GM19324 (cell line): Measurements from ENCODE around the gene RGS4.
"Not testable (repeated sequence)": the region's sequence is repeated elsewhere in the genome, so short reads cannot be mapped to it uniquely, and the experiment has no call there.

Experiments used
- ATAC-seq: cut with Tn5 transposase; IDR thresholded peaks from one replicate; pipeline ENCODE4 v1.9.1; 2021; ENCODE audit warnings: mild to moderate bottlenecking, moderate library complexity; ENCODE audit not compliant: unreplicated experiment, low FRiP score

Gene RGS4

DNA sequence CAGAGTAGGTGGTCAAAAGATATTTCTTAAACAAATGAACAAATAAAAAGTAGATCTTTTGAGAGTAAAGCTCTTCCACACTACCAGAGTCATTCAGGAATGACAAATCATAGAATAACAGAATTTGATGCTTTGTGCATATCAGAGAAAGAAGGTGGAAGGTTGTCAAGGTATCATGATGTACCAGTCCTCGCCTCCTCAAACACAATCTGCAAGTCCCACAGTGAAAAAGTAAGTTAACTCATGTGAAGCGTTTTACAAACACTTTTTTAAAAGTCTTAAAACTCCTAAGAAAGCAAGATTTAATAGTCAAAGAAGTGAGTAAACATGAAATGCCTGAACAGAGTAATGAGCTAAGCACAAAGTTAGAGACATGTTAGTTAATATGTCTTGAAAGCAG is 2.5 kb upstream of the RGS4 start:
- ATAC-seq, result no peak

DNA sequence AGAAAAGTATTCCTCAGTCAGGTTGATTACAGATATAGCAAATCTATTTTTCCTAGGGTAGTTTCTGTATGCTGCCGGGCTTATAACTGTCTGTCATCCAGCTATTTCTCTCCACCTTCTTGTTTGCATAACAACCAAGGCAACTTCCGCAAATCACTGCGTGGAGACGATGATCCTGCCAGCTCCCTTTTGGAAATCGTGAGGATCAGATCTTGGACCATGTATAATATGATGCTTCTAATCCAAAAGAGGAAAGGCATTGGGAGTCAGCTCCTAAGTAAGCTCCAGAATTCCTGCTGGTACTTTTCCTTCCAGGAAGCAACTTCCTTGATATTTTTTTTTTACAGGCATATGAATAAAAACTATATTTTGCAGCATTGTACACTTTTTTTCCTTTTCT is 445 bp upstream of the RGS4 start:
- ATAC-seq, result no peak

DNA sequence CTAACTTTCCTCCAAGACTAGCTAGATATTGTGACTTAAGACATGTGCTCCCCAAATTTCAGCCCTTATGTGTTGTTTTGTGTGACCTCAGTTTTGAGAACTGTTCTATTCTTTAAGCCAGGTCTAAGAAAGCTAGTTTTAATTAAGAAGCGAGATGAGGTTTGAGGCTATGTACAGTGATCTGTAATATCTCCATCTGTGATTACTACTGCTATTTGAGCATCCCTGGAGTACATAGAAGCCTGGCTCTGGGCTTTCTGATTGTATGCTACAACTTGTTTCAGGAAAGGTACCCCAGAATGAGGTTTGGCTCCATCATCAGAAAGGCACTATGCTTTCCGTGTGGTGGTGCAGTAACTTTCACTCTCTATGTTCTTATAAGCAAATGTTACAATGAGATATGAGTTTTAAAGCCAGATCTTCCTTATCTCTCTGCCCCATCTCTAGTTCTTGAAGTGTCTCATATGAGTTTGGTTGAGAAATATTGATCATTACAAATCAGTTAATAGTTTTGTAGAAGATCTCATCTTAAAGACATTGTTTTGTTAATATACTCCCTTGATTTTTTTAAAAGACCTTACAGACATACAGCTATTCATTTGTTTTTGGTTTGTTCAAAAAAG is 605 bp downstream of the RGS4 start:
- no peak for ATAC-seq

DNA sequence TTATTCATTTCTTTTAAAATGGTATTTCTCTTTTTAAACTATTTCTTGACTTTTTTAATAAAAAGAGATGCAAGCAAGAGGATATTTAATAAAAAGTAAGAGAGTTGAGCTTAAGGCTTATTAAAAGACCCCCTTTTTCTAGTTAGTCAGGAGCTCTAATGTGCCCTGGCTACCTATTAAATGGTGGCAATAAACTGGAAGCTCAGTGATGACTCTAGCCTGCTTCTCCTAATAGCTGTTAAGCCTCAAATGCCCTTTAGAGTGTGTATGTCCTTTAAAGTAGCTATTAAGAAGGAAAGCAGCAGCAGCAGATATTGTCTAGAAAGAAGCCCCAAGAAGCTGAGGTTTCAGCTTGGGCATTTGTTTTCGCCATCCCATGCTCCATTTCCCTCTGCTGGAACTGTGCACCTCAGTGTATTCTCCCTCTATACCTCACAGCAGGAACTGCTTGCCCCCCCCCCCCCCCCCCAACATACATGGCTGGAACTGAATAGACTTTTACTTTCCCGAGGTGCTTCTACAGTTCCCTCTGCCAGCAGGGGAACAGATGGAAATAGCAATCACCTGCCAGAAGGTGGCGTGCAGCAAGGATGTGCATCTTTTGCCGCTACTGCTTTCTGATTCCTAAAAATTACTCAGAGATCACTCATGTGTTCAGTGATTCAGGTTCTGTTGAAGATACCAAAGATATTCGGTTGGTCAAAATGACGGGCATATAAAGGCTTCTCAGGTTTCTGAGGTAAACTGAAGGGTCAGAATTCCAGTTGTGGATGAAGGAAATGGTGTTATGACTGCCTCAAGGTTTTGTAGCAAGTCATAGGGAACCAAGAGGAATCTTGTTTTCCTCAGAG is 2.5 kb downstream of the RGS4 start:
- ATAC-seq, result no peak

DNA sequence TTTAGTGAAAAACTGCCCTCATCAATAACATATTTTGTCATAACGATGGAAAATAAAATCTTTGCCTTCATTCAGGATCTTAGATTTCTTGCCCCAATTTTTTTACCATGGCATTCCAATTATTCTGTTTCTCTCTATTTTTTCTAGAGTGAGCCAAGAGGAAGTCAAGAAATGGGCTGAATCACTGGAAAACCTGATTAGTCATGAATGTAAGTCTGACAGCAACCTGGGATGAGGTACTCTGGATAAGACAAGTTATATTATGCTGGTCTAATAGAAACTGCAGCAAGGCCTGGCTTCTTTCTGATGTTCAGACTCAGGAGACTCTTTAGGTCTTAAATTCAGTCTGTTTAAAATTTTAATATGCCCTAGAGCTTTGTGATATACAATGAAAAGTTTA is 3.5 kb downstream of the RGS4 start:
- no peak for ATAC-seq

DNA sequence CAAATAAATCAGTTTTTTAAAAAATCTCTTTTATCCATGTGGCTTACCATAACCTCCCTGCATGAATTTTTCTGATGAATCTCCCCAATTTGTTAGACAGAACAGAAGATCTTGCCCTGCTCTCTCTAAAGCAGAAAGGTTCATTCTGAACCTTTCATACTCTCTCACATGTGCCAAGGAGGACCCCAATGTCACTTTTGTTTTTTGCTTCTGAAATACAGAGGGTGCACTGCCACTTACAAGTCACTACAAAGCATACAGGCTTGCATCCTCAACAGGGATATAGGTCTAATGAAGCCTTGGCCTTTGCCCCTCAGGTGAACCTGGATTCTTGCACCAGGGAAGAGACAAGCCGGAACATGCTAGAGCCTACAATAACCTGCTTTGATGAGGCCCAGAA is 4.8 kb downstream of the RGS4 start:
- no peak for ATAC-seq

DNA sequence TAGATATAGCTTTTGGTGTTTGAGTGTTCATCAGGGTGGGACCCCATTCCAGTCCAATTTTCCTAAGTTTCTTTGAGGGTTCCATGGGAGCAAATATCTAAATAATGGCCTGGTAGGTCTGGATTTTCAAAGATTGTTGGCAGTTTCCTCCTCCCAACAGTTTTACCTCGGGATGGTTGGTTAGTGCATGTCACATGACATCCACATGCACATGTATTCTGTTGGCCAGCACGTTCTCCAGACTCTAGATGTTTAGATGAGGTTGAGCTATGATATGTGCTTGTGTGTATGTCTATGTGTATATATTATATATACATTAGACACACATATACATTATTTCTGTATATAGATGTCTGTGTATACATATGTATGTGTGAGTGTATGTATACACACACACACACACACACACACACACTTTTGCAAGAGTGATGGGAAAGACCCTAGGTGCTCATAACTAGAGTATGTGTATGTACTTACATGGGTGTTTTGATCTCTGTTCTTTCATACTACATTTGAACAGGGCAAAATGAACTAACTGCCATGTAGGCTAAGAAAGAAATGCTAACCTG is 5.6 kb downstream of the RGS4 start:
- ATAC-seq, result no peak

DNA sequence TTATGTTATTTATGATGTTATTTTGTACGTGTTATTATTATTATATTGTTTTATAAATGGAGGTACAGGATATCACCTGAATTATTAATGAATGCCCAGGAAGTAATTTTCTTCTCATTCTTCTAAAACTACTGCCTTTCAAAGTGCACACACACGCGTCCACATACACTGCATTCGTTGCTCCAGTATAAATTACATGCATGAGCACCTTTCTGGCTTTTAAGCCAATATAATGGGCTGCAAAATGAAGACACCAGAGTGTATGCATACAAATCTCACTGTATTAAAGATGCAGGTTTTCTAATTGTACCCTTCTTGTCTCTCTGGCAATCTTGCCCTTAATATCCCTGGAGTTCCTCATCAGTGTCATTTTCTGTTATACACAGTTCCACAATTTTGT is 6.9 kb downstream of the RGS4 start:
- ATAC-seq, result no peak

DNA sequence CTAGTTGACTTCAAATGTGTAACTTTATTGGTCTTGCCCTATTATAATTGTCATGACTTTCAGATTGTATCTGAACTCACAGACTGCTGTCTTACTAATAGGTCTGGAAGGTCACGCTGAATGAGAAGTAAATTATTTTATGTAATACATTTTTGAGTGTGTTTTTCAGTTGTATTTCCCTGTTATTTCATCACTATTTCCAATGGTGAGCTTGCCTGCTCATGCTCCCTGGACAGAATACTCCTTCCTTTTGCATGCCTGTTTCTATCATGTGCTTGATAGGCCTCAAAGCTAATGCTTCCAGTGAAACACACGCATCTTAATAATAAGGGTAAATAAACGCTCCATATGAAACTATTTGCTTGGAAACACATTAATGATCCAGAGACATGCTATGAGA is 7.3 kb downstream of the RGS4 start:
- ATAC-seq, result no peak

DNA sequence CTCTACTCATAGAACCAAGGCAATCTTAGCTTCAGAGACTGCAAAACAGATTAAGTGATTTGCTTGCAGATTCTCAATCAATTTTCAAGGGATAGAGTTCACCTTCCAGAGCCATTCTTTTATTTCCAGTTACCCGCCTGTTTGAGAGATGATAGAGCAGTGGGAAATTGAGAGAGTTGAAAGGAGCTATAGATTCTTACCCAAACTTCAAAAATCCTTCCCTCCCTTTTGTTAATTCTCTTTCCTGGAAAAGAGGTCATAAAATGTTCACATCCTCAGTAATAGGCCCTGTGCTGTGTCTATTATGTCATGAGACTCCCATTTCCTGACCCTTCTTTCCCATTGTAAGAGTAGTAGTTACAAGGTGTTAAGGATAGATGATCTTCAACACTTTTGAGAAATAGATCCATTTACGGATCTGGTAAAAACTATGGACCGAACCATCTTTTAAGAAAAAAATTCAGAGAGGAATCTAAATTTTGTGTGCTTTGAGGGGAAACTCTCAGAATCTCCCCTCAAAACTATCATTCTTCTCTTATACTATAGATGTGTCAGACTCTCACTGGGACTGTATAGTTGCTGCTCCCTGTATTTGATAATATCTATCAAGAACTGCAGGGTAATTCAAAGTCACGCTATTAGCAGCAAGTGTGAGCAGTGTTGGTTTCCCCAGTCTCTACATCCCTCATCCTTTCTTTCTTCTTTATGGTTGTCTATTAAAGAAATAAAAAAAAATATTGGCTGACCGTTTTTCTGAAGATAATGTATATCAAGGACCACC is 8.0 kb downstream of the RGS4 start:
- ATAC-seq, result no peak

DNA sequence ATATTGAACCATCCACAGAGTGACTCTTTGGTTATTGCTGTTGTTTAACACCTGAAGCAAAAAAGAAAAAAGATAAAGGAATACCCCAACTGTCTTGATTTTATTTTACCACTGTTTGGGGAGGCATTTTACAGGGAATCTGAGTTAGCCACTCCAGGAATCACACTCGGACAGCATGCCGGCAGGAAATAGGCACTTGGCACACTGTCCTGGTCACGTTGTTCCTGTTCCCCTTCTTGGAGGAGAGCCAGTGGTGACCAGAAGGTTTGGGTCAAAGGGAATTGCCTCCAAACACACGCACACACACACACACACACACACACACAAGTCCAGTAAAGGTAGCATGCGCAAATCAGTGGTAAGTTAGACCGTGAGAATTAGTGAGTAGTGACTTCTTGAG is 13.8 kb downstream of the RGS4 start:
- no peak for ATAC-seq

DNA sequence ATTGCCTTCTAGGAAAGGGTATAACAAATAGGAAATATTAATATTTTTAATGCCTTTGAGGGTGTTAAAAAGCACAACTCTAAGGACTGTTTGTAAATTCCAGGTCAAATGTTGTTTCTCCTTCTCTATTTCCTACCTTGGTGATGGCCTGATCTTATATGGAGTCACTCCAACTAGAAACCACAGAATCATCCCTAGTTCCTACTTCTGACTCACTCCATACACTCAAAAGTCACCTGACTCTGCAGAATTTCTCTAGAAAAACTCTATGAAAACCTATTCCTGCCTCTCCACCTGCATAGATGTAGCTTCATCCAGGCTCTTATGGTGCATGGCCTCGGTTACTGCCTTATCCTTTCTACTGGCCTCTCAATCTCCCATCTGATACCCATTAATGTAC is 14.5 kb downstream of the RGS4 start:
- no peak for ATAC-seq

DNA sequence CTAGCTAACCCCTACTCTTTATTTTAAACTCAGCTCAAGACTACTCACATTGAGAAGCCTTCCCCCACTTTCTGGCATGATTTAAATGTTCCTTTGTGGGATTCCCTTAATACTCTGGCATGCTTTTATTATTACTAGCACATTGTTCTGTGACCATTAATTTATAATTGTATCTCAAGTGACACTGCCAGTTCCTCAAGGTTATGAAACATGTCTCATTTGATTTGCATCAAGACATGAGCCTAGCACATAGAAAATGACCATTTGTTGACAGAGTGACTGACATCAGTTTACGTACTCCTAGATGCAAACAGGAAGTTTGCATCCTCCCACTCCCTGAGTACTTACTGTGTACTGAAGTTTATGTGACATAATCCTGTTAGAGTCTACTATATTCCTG is 15.2 kb downstream of the RGS4 start:
- ATAC-seq, result no peak

DNA sequence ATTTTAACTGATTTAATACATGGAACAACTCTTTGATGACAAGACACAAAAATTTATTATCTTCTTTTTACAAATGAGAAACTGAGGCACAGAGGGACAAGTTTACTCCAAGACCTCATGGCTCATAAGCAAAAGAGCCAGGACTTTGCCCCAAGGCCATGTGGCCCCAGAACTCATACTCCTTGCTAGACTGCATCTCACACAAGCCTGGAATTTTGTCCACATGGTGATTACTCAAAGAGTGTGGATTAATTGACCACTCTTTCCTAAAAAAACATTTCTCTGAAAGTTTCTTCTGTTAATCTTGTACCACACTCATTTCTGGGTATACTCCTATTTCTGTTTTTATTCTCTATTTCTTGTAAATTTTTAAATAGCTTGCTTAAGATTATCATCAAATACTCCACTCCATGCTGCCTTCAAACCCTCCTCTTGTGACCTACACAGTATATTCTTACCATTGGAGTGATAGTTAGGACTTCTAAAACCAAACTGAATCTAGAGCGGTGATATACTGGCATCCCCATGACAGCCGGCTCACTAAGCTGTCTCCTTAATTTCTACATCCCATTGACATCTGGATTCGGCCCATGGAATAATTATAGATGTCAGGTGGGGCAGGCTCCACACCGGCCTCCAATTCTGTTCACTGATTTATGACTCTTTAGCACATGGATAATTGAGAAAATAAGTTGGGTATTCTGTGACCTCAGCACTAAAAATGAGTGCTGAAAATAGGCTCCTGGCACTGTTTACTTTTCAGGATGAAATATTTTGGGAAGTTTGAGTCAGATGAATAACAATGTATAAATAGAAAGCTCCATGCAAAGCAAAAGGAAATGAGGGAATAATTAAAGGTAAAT is 16.1 kb downstream of the RGS4 start:
- no peak for ATAC-seq

DNA sequence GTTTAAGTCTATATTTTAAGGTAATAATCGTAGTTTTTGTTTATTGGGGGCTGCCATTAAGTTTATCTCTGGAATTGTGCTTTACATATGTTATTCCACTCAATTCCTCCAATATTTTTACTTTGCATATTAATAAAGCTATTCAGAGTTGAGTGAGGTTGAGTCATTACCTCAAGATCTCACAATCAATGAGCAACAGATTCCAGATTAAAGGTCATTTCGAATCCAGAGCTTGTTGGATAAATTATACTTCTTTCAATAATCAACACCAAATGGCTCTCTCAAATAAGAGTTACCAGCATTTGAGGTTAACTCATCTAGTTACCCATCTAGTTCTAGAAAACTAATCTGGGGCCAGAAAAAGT is 16.7 kb downstream of the RGS4 start:
- no peak for ATAC-seq

DNA sequence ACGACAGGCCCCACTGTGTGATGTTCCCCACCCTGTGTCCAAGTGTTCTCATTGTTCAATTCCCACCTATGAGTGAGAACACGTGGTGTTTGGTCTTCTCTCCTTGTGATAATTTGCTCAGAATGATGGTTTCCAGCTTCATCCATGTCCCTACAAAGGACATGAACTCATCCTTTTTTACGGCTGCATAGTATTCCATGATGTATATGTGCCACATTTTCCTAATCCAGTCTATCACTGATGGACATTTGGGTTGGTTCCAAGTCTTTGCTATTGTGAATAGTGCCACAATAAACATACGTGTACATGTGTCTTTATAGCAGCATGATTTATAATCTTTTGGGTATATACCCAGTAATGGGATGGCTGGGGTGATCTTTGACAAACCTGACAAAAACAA is 20.0 kb downstream of the RGS4 start:
- not testable (repeated sequence) for ATAC-seq

DNA sequence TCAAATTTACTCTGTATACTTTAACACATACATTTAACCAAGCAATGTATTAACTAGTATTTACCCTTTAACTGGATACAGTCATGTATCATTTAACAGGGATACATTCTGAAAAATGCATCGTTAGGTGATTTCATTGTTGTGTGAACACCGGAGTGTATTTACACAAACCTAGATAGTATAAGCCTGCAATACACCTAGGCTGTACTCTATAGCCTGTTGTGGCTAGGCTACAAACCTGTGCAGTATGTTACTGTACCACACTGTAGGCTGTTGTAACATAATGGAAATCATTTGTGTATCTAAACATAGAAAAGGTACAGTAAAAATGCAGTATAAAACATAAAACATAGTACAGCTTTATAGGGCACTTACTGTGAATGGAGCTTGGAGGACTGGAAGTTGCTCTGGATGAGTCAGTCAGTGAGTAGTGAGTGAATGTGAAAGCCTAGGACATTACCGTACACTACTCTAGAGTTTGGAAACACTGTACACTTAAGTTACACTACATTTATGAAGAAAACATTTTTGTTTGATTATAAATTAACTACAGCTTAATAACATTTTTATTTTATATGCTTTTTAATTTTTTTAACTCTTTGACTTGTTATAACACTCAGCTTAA is 21.3 kb downstream of the RGS4 start:
- ATAC-seq, result no peak

DNA sequence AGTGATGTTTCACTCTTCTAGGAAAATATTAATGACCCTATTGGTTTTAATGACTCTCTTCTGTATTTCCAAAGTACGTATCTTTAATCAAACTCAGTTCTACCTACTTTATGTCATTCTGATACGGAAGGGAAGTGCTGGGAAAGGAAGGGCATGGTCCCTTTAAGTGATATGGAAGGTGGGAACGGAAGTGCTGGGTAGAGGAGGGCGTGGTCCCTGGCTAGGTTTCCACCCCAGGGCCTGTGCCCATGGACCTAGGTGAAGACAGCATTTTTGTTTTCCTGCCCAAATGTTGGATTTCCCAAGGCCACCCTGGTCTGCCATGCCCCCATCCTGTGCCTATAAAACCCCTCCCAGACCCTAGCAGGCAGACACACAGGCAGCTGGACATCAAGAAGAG is 24.0 kb downstream of the RGS4 start:
- ATAC-seq, result no peak

DNA sequence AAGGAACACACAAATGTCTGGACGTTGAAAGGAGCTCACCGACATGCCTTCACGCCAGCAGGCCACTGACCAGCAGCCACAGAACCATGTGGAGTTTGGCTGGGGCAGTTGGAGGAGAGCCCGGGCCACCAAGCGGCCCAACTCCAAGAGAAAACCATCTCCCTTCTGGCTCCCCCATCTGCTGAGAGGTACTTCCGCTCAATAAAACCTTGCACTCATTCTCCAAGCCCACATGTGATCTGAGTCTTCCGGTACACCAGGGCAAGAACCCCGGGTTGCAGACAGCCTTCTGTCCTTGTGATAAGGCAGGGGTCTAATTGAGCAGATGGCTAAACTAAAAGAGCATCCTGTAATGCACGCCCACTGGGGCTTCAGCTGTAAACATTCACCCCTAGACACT is 24.4 kb downstream of the RGS4 start:
- ATAC-seq, result no peak

DNA sequence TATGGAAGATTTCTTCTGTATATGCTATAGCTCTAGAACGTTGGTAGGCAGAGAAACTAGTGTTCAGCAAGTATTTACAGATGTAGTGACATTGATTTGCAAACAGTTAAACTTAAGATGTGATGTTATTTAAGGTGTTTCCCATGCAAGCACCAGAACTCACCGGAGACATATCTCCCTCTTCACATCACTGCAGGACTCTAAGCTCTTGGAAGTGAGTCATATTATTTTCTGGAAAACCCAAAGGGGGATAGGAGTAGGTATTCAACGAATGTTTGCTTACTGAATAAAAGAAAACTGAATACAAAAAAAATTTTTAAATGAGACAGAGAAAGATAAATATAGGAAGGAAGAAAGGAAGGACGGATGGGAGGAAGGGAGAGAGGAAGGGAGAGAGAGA is 25.0 kb downstream of the RGS4 start:
- no peak for ATAC-seq
